Neuronal stem cell (in vitro differentiated cells): Measurements from ENCODE around the gene DCUN1D2.
A peak's percentile ranks its signal among the peaks of the same experiment; 100 is the strongest.

ENCODE experiments used
- DNase-seq: peaks from one replicate; pipeline ENCODE4 v3.0.0-alpha.2; 2013; ENCODE audit warnings: low spot score
- H2AFZ ChIP-seq: one replicate; pipeline ENCODE4 v1.6.1; 2013; ENCODE audit warnings: mild to moderate bottlenecking, low read length, inconsistent platforms
- H2AK5ac ChIP-seq: 2 replicates; pipeline ENCODE4 v1.6.1; 2013; ENCODE audit warnings: low read depth, mild to moderate bottlenecking, inconsistent platforms, low read length, moderate library complexity, mixed read lengths
- H2BK120ac ChIP-seq: 2 replicates; pipeline ENCODE4 v1.6.1; 2013; ENCODE audit warnings: low read depth, mild to moderate bottlenecking, inconsistent platforms, low read length, moderate library complexity, mixed read lengths
- H2BK12ac ChIP-seq: one replicate; pipeline ENCODE4 v1.6.1; 2013; ENCODE audit warnings: low read length, inconsistent platforms
- H2BK15ac ChIP-seq: 2 replicates; pipeline ENCODE4 v1.6.1; 2013; ENCODE audit warnings: mild to moderate bottlenecking, low read length, inconsistent platforms, mixed read lengths
- H2BK5ac ChIP-seq: one replicate; pipeline ENCODE4 v1.6.1; 2013; ENCODE audit warnings: inconsistent platforms, mild to moderate bottlenecking, low read length, moderate library complexity
- H3K14ac ChIP-seq: one replicate; pipeline ENCODE4 v1.6.1; 2013; ENCODE audit warnings: low read length, inconsistent platforms
- H3K18ac ChIP-seq: 2 replicates; pipeline ENCODE4 v1.6.1; 2013; ENCODE audit warnings: low read length, inconsistent platforms
- H3K23ac ChIP-seq: 2 replicates; pipeline ENCODE4 v1.6.1; 2013; ENCODE audit warnings: low read depth, mild to moderate bottlenecking, mixed read lengths, low read length, inconsistent platforms; ENCODE audit not compliant: poor library complexity
- H3K27ac ChIP-seq: replicated peaks from 3 replicates; pipeline ENCODE4 v1.5.1; 2013; ENCODE audit warnings: low read length, inconsistent platforms
- H3K27me3 ChIP-seq, 3 experiments: 2 replicates each; pipeline ENCODE4 v1.6.1; 2013; ENCODE audit warnings: low read length in 3 of 3, mild to moderate bottlenecking in 2 of 3, inconsistent platforms in 1 of 3, low read depth in 1 of 3, mixed read lengths in 1 of 3, moderate library complexity in 1 of 3; ENCODE audit not compliant: control insufficient read depth in 3 of 3, insufficient read depth in 3 of 3
- H3K36me3 ChIP-seq, 2 donors: replicated peaks in 1 of 2; 2 replicates each; pipeline ENCODE4 v1.6.1; 2013; ENCODE audit warnings: low read length in 2 of 2; ENCODE audit not compliant: control insufficient read depth in 2 of 2, insufficient read depth in 2 of 2
- H3K4ac ChIP-seq: 2 replicates; pipeline ENCODE4 v1.6.1; 2013; ENCODE audit warnings: inconsistent platforms, mild to moderate bottlenecking, low read length, moderate library complexity
- H3K4me1 ChIP-seq, 2 donors: 1 replicate in 1 of 2; 2 replicates in 1 of 2; pipeline ENCODE4 v1.6.1; 2013; ENCODE audit warnings: low read length in 2 of 2, low read depth in 1 of 2; ENCODE audit not compliant: control insufficient read depth in 2 of 2, insufficient read depth in 1 of 2
- H3K4me2 ChIP-seq: one replicate; pipeline ENCODE4 v1.6.1; 2013; ENCODE audit warnings: mild to moderate bottlenecking, low read length, inconsistent platforms; ENCODE audit not compliant: insufficient read depth, poor library complexity, severe bottlenecking
- H3K4me3 ChIP-seq, 2 donors: 2 replicates each; pipeline ENCODE4 v1.5.1; 2013; ENCODE audit warnings: low read length in 2 of 2, mild to moderate bottlenecking in 2 of 2, inconsistent platforms in 1 of 2, moderate library complexity in 1 of 2
- H3K79me1 ChIP-seq: one replicate; pipeline ENCODE4 v1.6.1; 2013; ENCODE audit warnings: low read depth, mild to moderate bottlenecking, inconsistent platforms, low read length, moderate library complexity
- H3K9ac ChIP-seq: one replicate; pipeline ENCODE4 v1.6.1; 2013; ENCODE audit warnings: mild to moderate bottlenecking, low read depth, low read length, inconsistent platforms; ENCODE audit not compliant: poor library complexity
- H3K9me3 ChIP-seq, 2 donors: replicated peaks in 1 of 2; 2 replicates each; pipeline versions ENCODE3 to v1.6.1; 2013; ENCODE audit warnings: low read length in 2 of 2, mild to moderate bottlenecking in 2 of 2, inconsistent platforms in 1 of 2, low read depth in 1 of 2, mixed read lengths in 1 of 2, moderate library complexity in 1 of 2; ENCODE audit not compliant: control insufficient read depth in 2 of 2, insufficient read depth in 1 of 2
- H4K8ac ChIP-seq: one replicate; pipeline ENCODE4 v1.6.1; 2013; ENCODE audit warnings: low read depth, mild to moderate bottlenecking, inconsistent platforms, low read length, moderate library complexity
- H4K91ac ChIP-seq: one replicate; pipeline ENCODE4 v1.6.1; 2013; ENCODE audit warnings: low read length, low read depth, mild to moderate bottlenecking, inconsistent platforms; ENCODE audit not compliant: poor library complexity
- WGBS, 2 donors: extraction: QIAGEN DNeasy Blood & Tissue Kit; methylation state at CpG; one replicate each; pipeline ENCODE4 v1.1.7; 2013; ENCODE audit warnings: missing lambda C conversion rate in 2 of 2, mixed read lengths in 1 of 2; ENCODE audit not compliant: insufficient read length in 2 of 2, insufficient replicate concordance in 1 of 2; ENCODE audit errors: extremely low coverage in 2 of 2; 5-methylcytosine and 5-hydroxymethylcytosine counted together

The DCUN1D2 gene

GRCh38 chr13:113500530-113501265, 10.2 kb upstream of the DCUN1D2 start:
- no peak overlapping the region for H2BK120ac ChIP-seq
- peak overlapping the region; percentile 44 for H3K9ac ChIP-seq
- H3K23ac ChIP-seq, result no peak overlapping the region
- no peak overlapping the region for H3K27ac ChIP-seq
- H2BK15ac ChIP-seq, result no peak overlapping the region
- H3K4ac ChIP-seq, result no peak overlapping the region
- no peak overlapping the region for H3K4me3 ChIP-seq
- no peaks in the 10 kb centered on the region for H3K27me3 ChIP-seq
- H3K4me2 ChIP-seq, result no peak overlapping the region
- H3K9me3 ChIP-seq, result no peaks in the 10 kb centered on the region
- no peak overlapping the region for H4K91ac ChIP-seq
- H3K18ac ChIP-seq, result no peak overlapping the region
- no peak overlapping the region for H3K14ac ChIP-seq
- DNase-seq, result no peak
- peaks cover 10% of the 10 kb centered on the region for H3K79me1 ChIP-seq
- no peak overlapping the region for H2AFZ ChIP-seq
- H4K8ac ChIP-seq, result no peak overlapping the region
- no peak overlapping the region for H2BK5ac ChIP-seq
- H3K4me1 ChIP-seq, result peaks cover 0 to 3% of the 10 kb centered on the region in 2 donors
- no peak overlapping the region for H2BK12ac ChIP-seq
- WGBS, 2 donors, result no CpG with 5 or more reads among the region's 11 CpGs
- peaks cover 51 to 100% of the 10 kb centered on the region in 2 donors for H3K36me3 ChIP-seq
- H2AK5ac ChIP-seq, result no peak overlapping the region

- H2BK120ac ChIP-seq, result no peak overlapping the region
- no peak overlapping the region for H3K27ac ChIP-seq
- H3K23ac ChIP-seq, result no peak overlapping the region
- no peak overlapping the region for H2AK5ac ChIP-seq
- H2BK5ac ChIP-seq, result no peak overlapping the region
- no peak overlapping the region for H2BK12ac ChIP-seq
- no peak overlapping the region for H3K9ac ChIP-seq
- H3K4ac ChIP-seq, result no peak overlapping the region
- H4K91ac ChIP-seq, result no peak overlapping the region
- H3K4me2 ChIP-seq, result no peak overlapping the region
- WGBS, 2 donors, result no CpG with 5 or more reads among the region's 4 CpGs
- H3K36me3 ChIP-seq, result peaks cover 49 to 100% of the 10 kb centered on the region in 2 donors
- H3K14ac ChIP-seq, result no peak overlapping the region
- no peaks in the 10 kb centered on the region for H3K27me3 ChIP-seq
- H2AFZ ChIP-seq, result no peak overlapping the region
- H4K8ac ChIP-seq, result no peak overlapping the region
- H3K4me1 ChIP-seq, result peaks cover 0 to 6% of the 10 kb centered on the region in 2 donors
- peaks cover 10% of the 10 kb centered on the region for H3K79me1 ChIP-seq
- DNase-seq, result no peak
- H3K18ac ChIP-seq, result no peak overlapping the region
- H3K4me3 ChIP-seq, result no peak overlapping the region
- no peaks in the 10 kb centered on the region for H3K9me3 ChIP-seq
- H2BK15ac ChIP-seq, result no peak overlapping the region
Measured at GRCh38 chr13:113499936-113500335, 9.4 kb upstream of the DCUN1D2 start.

- Histone ChIP-seq H2BK12ac (no peak overlapping the region), H2BK15ac (no peak overlapping the region), H2AFZ (no peak overlapping the region), H2AK5ac (no peak overlapping the region), H3K9ac (no peak overlapping the region), H3K27ac (no peak overlapping the region), H3K23ac (no peak overlapping the region), H3K18ac (no peak overlapping the region), H3K4ac (no peak overlapping the region), H2BK5ac (no peak overlapping the region), H3K14ac (no peak overlapping the region), H3K27me3 (no peaks in the 10 kb centered on the region), H3K9me3 (no peaks in the 10 kb centered on the region), H3K4me2 (no peak overlapping the region), H4K8ac (no peak overlapping the region), H3K36me3 (peaks cover 43 to 100% of the 10 kb centered on the region in 2 donors), H4K91ac (no peak overlapping the region), H2BK120ac (no peak overlapping the region), H3K79me1 (peaks cover 12% of the 10 kb centered on the region), H3K4me3 (no peak overlapping the region), H3K4me1 (peaks cover 0 to 7% of the 10 kb centered on the region in 2 donors)
- DNase-seq, result no peak
- no CpG with 5 or more reads among the region's 6 CpGs for WGBS, 2 donors
Measured at GRCh38 chr13:113498905-113499304, 8.4 kb upstream of the DCUN1D2 start.

GRCh38 chr13:113497217-113497616, 6.7 kb upstream of the DCUN1D2 start:
- Histone ChIP-seq H3K4me1 (peaks cover 2 to 7% of the 10 kb centered on the region in 2 donors), H4K91ac (no peak overlapping the region), H3K36me3 (peaks cover 35 to 92% of the 10 kb centered on the region in 2 donors), H4K8ac (no peak overlapping the region), H2BK12ac (no peak overlapping the region), H3K9ac (peak overlapping the region; percentile 7), H3K18ac (no peak overlapping the region), H3K79me1 (peaks cover 9% of the 10 kb centered on the region), H3K14ac (peak overlapping the region; percentile 42), H3K4ac (peak overlapping the region; percentile 24), H2BK120ac (no peak overlapping the region), H2BK5ac (no peak overlapping the region), H3K9me3 (no peaks in the 10 kb centered on the region), H3K4me2 (no peak overlapping the region), H3K23ac (no peak overlapping the region), H3K4me3 (no peak overlapping the region), H2AK5ac (no peak overlapping the region), H3K27me3 (no peaks in the 10 kb centered on the region), H2BK15ac (no peak overlapping the region), H2AFZ (no peak overlapping the region), H3K27ac (no peak overlapping the region)
- DNase-seq, result no peak
- WGBS, 2 donors, result no CpG with 5 or more reads among the region's 1 CpG
